Dendritic cell treated with granulocyte-macrophage colony-stimulating factor and Interleukin-4, amounts not matched to agents 40 ng/mL and 50 ng/mL, for 4 days (primary cell): Measurements from ENCODE around the gene KDM2A.
"Not testable (repeated sequence)": the region's sequence is repeated elsewhere in the genome, so short reads cannot be mapped to it uniquely, and the experiment has no call there.

Experiments used
- H3K27ac Mint-ChIP-seq: one replicate; pipeline ENCODE4 v1.8.0; 2022; ENCODE audit warnings: mild to moderate bottlenecking, mixed read lengths
- H3K27me3 Mint-ChIP-seq: one replicate; pipeline ENCODE4 v1.8.0; 2022; ENCODE audit warnings: mild to moderate bottlenecking, mixed read lengths
- H3K36me3 Mint-ChIP-seq: one replicate; pipeline ENCODE4 v1.8.0; 2022; ENCODE audit warnings: low read depth, mixed read lengths
- H3K4me1 Mint-ChIP-seq: one replicate; pipeline ENCODE4 v1.8.0; 2022; ENCODE audit warnings: low read depth, mixed read lengths
- H3K4me3 Mint-ChIP-seq: one replicate; pipeline ENCODE4 v1.8.0; 2022; ENCODE audit warnings: mild to moderate bottlenecking, moderate library complexity, mixed read lengths
- H3K9me3 Mint-ChIP-seq: one replicate; pipeline ENCODE4 v1.8.0; 2022; ENCODE audit warnings: mixed read lengths
- intact Hi-C: fragments of 100-400 bp; cut with micrococcal nuclease; formaldehyde crosslinking; loops from one replicate; pipeline ENCODE4 v1.15.0; 2022

Gene KDM2A

GRCh38 chr11:67204822-67205221, 85.8 kb downstream of the KDM2A start:
- Mint-ChIP-seq H3K27me3 (no peaks in the 10 kb centered on the region), H3K36me3 (peaks cover 86% of the 10 kb centered on the region), H3K9me3 (no peaks in the 10 kb centered on the region), H3K4me1 (no peaks in the 10 kb centered on the region), H3K27ac (no peak overlapping the region), H3K4me3 (no peak overlapping the region)
- intact Hi-C loops: no loop called here

GRCh38 chr11:67209222-67209621, 90.2 kb downstream of the KDM2A start:
- Mint-ChIP-seq H3K36me3 (peaks cover 77% of the 10 kb centered on the region), H3K4me1 (peaks cover 23% of the 10 kb centered on the region)
- H3K27me3 Mint-ChIP-seq, H3K4me3 Mint-ChIP-seq, H3K27ac Mint-ChIP-seq, intact Hi-C loops, H3K9me3 Mint-ChIP-seq: not testable (repeated sequence)

- Mint-ChIP-seq H3K27me3 (no peaks in the 10 kb centered on the region), H3K27ac (peak overlapping the region; percentile 76), H3K9me3 (no peaks in the 10 kb centered on the region), H3K4me1 (peaks cover 23% of the 10 kb centered on the region), H3K36me3 (peaks cover 73% of the 10 kb centered on the region), H3K4me3 (peak overlapping the region; percentile 13)
- intact Hi-C loops: no loop called here
Measured at GRCh38 chr11:67211656-67212436, 92.8 kb downstream of the KDM2A start.

GRCh38 chr11:67213178-67213621, 94.1 kb downstream of the KDM2A start:
- Mint-ChIP-seq H3K4me3 (no peak overlapping the region), H3K4me1 (peaks cover 23% of the 10 kb centered on the region), H3K9me3 (no peaks in the 10 kb centered on the region), H3K27ac (peak overlapping the region; percentile 76), H3K36me3 (peaks cover 74% of the 10 kb centered on the region), H3K27me3 (no peaks in the 10 kb centered on the region)
- intact Hi-C loops: no loop called here

- Mint-ChIP-seq H3K9me3 (no peaks in the 10 kb centered on the region), H3K4me1 (no peaks in the 10 kb centered on the region), H3K27ac (no peak overlapping the region), H3K4me3 (no peak overlapping the region), H3K27me3 (no peaks in the 10 kb centered on the region), H3K36me3 (peaks cover 92% of the 10 kb centered on the region)
- intact Hi-C loops: no loop called here
Measured at GRCh38 chr11:67227726-67228125, 108.7 kb downstream of the KDM2A start.

GRCh38 chr11:67230406-67230805, 111.3 kb downstream of the KDM2A start:
- no peak overlapping the region for H3K27ac Mint-ChIP-seq
- peaks cover 16% of the 10 kb centered on the region for H3K4me1 Mint-ChIP-seq

GRCh38 chr11:67230886-67231285, 111.8 kb downstream of the KDM2A start:
- Mint-ChIP-seq H3K36me3 (peaks cover 95% of the 10 kb centered on the region), H3K4me3 (no peak overlapping the region), H3K27me3 (no peaks in the 10 kb centered on the region), H3K4me1 (peaks cover 16% of the 10 kb centered on the region), H3K27ac (no peak overlapping the region), H3K9me3 (no peaks in the 10 kb centered on the region)
- intact Hi-C loops: no loop called here

More at GRCh38 chr11:67230406-67230805, 111.3 kb downstream of the KDM2A start:
- H3K27me3 Mint-ChIP-seq: no peaks in the 10 kb centered on the region
- H3K9me3 Mint-ChIP-seq: no peaks in the 10 kb centered on the region
- no peak overlapping the region for H3K4me3 Mint-ChIP-seq
- peaks cover 95% of the 10 kb centered on the region for H3K36me3 Mint-ChIP-seq
- intact Hi-C loops: no loop called here

- Mint-ChIP-seq H3K4me1 (peaks cover 23% of the 10 kb centered on the region), H3K4me3 (no peak overlapping the region), H3K9me3 (no peaks in the 10 kb centered on the region), H3K27me3 (no peaks in the 10 kb centered on the region), H3K36me3 (peaks cover 72% of the 10 kb centered on the region), H3K27ac (peak overlapping the region; percentile 5)
- intact Hi-C loops: no loop called here
Measured at GRCh38 chr11:67233584-67234190, 114.6 kb downstream of the KDM2A start.

- H3K4me3 Mint-ChIP-seq, H3K9me3 Mint-ChIP-seq, H3K27me3 Mint-ChIP-seq, intact Hi-C loops: not testable (repeated sequence)
- Mint-ChIP-seq H3K4me1 (peaks cover 32% of the 10 kb centered on the region), H3K36me3 (peaks cover 63% of the 10 kb centered on the region), H3K27ac (peak overlapping the region; percentile 5)
Measured at GRCh38 chr11:67234571-67234970, 115.5 kb downstream of the KDM2A start.

- H3K36me3 Mint-ChIP-seq: peaks cover 65% of the 10 kb centered on the region
- H3K27ac Mint-ChIP-seq: no peak overlapping the region
- intact Hi-C loops: no loop called here
- H3K4me1 Mint-ChIP-seq: peaks cover 55% of the 10 kb centered on the region
- H3K27me3 Mint-ChIP-seq: no peaks in the 10 kb centered on the region
- no peak overlapping the region for H3K4me3 Mint-ChIP-seq
- no peaks in the 10 kb centered on the region for H3K9me3 Mint-ChIP-seq
Measured at GRCh38 chr11:67237574-67237973, 118.5 kb downstream of the KDM2A start.

- peak overlapping the region; percentile 87 for H3K4me3 Mint-ChIP-seq
- H3K27me3 Mint-ChIP-seq: no peaks in the 10 kb centered on the region
- peaks cover 60% of the 10 kb centered on the region for H3K4me1 Mint-ChIP-seq
- H3K9me3 Mint-ChIP-seq: no peaks in the 10 kb centered on the region
- peak overlapping the region; percentile 100 for H3K27ac Mint-ChIP-seq
- intact Hi-C loops: no loop called here
- H3K36me3 Mint-ChIP-seq: peaks cover 65% of the 10 kb centered on the region
Measured at GRCh38 chr11:67238894-67239782, 120.1 kb downstream of the KDM2A start.

GRCh38 chr11:67239783-67240575, 120.9 kb downstream of the KDM2A start:
- peaks cover 59% of the 10 kb centered on the region for H3K4me1 Mint-ChIP-seq

More at GRCh38 chr11:67239783-67240575, 120.9 kb downstream of the KDM2A start:
- H3K36me3 Mint-ChIP-seq: peaks cover 65% of the 10 kb centered on the region
- no peaks in the 10 kb centered on the region for H3K9me3 Mint-ChIP-seq
- H3K27me3 Mint-ChIP-seq: no peaks in the 10 kb centered on the region
- intact Hi-C loops: no loop called here
- H3K4me3 Mint-ChIP-seq: peak overlapping the region; percentile 87
- H3K27ac Mint-ChIP-seq: peak overlapping the region; percentile 100
